A549 (cell line): ENCODE measurements around the gene DNAJC19.

Experiments
- CHD2 ChIP-seq: fragments of 150-350 bp; IDR thresholded peaks from 2 replicates; pipeline ENCODE4 v1.6.1; 2014; ENCODE audit warnings: low read length; ENCODE audit not compliant: partially characterized antibody
- MAZ ChIP-seq: fragments of 150-350 bp; IDR thresholded peaks from 2 replicates; pipeline ENCODE4 v1.6.1; 2014; ENCODE audit warnings: antibody characterized with exemption, low read depth, low read length, borderline replicate concordance
- NFE2L2 ChIP-seq: fragments of 150-350 bp; conservative IDR thresholded peaks from 2 replicates; pipeline ENCODE4 v1.6.1; 2014; ENCODE audit warnings: low read length
- POLR2A ChIP-seq: IDR thresholded peaks from 2 replicates; pipeline ENCODE4 v1.6.1; 2012; ENCODE audit warnings: mild to moderate bottlenecking, low read length
- TF ChIP-seq, protein P1 (sequence below): fragments of >200 bp; sonication (Bioruptor Twin); formaldehyde crosslinking; IDR thresholded peaks from 3 replicates; pipeline ENCODE4 v1.5.1; 2016
- TF ChIP-seq, protein P2 (sequence below): IDR thresholded peaks from 2 replicates; pipeline ENCODE4 v1.6.1; 2012

DNA sequence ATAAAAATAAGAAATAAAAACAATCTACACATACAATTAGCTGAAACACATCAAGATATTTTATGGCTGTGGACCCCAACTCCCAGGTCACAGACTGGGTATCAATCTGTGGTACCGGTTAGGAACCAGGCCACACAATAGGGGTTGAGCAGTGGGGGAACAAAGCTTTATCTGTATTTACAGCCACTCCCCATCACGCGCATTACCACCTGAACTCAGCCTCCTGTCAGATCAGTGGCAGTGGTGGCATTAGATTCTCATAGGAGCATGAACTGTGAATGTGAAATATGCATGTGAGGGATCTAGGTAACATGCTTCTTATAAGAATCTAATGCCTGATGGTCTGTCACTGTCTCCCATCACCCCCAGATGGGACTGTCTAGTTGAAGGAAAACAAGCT, 17.7 kb upstream of the DNAJC19 start:
- TF ChIP-seq, protein P1, sequence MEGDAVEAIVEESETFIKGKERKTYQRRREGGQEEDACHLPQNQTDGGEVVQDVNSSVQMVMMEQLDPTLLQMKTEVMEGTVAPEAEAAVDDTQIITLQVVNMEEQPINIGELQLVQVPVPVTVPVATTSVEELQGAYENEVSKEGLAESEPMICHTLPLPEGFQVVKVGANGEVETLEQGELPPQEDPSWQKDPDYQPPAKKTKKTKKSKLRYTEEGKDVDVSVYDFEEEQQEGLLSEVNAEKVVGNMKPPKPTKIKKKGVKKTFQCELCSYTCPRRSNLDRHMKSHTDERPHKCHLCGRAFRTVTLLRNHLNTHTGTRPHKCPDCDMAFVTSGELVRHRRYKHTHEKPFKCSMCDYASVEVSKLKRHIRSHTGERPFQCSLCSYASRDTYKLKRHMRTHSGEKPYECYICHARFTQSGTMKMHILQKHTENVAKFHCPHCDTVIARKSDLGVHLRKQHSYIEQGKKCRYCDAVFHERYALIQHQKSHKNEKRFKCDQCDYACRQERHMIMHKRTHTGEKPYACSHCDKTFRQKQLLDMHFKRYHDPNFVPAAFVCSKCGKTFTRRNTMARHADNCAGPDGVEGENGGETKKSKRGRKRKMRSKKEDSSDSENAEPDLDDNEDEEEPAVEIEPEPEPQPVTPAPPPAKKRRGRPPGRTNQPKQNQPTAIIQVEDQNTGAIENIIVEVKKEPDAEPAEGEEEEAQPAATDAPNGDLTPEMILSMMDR: no peak
- TF ChIP-seq NFE2L2 (no peak), MAZ (no peak), CHD2 (no peak), POLR2A (no peak)
- TF ChIP-seq, protein P2, sequence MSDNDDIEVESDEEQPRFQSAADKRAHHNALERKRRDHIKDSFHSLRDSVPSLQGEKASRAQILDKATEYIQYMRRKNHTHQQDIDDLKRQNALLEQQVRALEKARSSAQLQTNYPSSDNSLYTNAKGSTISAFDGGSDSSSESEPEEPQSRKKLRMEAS: no peak
